Heart right ventricle (tissue), 16 donors: ENCODE results near the gene ROBO1. TPM values are rescaled to one million over a fixed set of nuclear protein-coding genes. Genes with fewer than 3 reads are reported as not detected.

ENCODE experiments used
- ATAC-seq, 8 donors: fragments of 200-7000 bp; cut with Tn5 transposase; one replicate each; pipeline ENCODE4 v1.9.1; 2020; ENCODE audit warnings: mild to moderate bottlenecking in 8 of 8, moderate library complexity in 8 of 8, moderate number of reproducible peaks in 1 of 8
- DNase-seq, 2 donors: peaks; one replicate each; pipeline ENCODE4 v3.0.0-alpha.2; 2020
- H3K27ac ChIP-seq, 10 donors: fragments of 200-600 bp; sonication (generic) in 2 of 10; one replicate each; pipeline versions ENCODE4 v1.5.0 to v1.8.0; 2020 to 2022; ENCODE audit warnings: mild to moderate bottlenecking in 3 of 10
- H3K27me3 ChIP-seq, 7 donors: fragments of 200-600 bp; one replicate each; pipeline ENCODE4 v1.8.0; 2021 to 2022; ENCODE audit warnings: mild to moderate bottlenecking in 2 of 7
- H3K36me3 ChIP-seq, 9 donors: fragments of 200-600 bp; sonication (generic) in 1 of 9; one replicate each; pipeline versions ENCODE4 v1.5.0 to v1.8.0; 2020 to 2022; ENCODE audit warnings: mild to moderate bottlenecking in 2 of 9
- H3K4me1 ChIP-seq, 9 donors: fragments of 200-600 bp; sonication (generic) in 1 of 9; one replicate each; pipeline versions ENCODE4 v1.5.0 to v1.8.0; 2020 to 2022; ENCODE audit warnings: mild to moderate bottlenecking in 4 of 9
- H3K4me3 ChIP-seq, 10 donors: fragments of 200-600 bp; sonication (generic) in 2 of 10; one replicate each; pipeline versions ENCODE4 v1.5.0 to v1.8.0; 2020 to 2022; ENCODE audit warnings: mild to moderate bottlenecking in 7 of 10, moderate library complexity in 2 of 10
- H3K9me3 ChIP-seq, 11 donors: fragments of 200-600 bp in 10 of 11; sonication (generic) in 2 of 11; one replicate each; pipeline versions ENCODE4 v1.5.0 to v1.8.0; 2013 to 2022; ENCODE audit warnings: mild to moderate bottlenecking in 2 of 11, control low read depth in 1 of 11, moderate library complexity in 1 of 11
- whole genome bisulfite sequencing, 2 donors: extraction: QIAGEN DNeasy Blood & Tissue Kit; methylation state at CpG; one replicate each; pipeline ENCODE4 v1.1.7; 2013; ENCODE audit warnings: inconsistent platforms in 1 of 2; 5-methylcytosine and 5-hydroxymethylcytosine counted together
- intact Hi-C, 10 donors: fragments of 100-400 bp; cut with DNase I; formaldehyde crosslinking; loops; one replicate each; pipeline versions ENCODE4 v1.11.1 to v1.14.2; 2022
- polyA plus RNA-seq, 2 donors: library from polyadenylated mRNA; stranded (reverse); fragments of 200-250 nt; gene quantifications; one replicate each; pipeline ENCODE4 v1.2.3, GENCODE V29; 2013
- total RNA-seq, 10 donors: library from RNA; stranded (reverse); fragmentation: NEBNext Ultra II Directional in 3 of 10; extraction: Animal tissue kit (Norgen Biotek cat#: 25700) in 3 of 10; gene quantifications; one replicate each; pipeline versions ENCODE4 v1.2.1 to v1.2.4, GENCODE V29; 2021 to 2023
- TF ChIP-seq, protein P1 (sequence below), 9 donors: fragments of 200-600 bp; sonication (generic) in 2 of 9; IDR thresholded peaks; one replicate each; pipeline versions ENCODE4 v1.5.0 to v1.8.0; 2021 to 2022; ENCODE audit warnings: antibody characterized with exemption in 9 of 9, mild to moderate bottlenecking in 5 of 9, moderate library complexity in 1 of 9
- donor health status: Arrhythmogenic right ventricular cardiomyopathy.
- donor health status: ischemic (EF 13 %, LVEDD 7.1; RV severe dilation, severe dysfunction).
- donor health status: healthy with polysubstance abuse.
- donor health status: DM: no; HTN: yes; CAD: no.
- donor health status: DM: no; HTN: no; CAD: no.
- donor health status: ischemic (EF 25% LVEDD 6.9; RV normal size, moderate dysfunction).
- donor health status: ischemic (EF 25% LVEDD 5.7; RV mildly dilated, moderate dysfunction).
- donor health status: healthy.
- donor health status: DM: yes; HTN: yes; CAD: no.
- donor health status: Ischemic cardiomyopathy.
- donor health status: ischemic (EF 35%, LVEDD 5.7; RV mildly dilated, moderate dysfunction).
- donor health status: nonischemic (EF 11% LVEDD 7.7; RV severe dilation, severe dysfunction).
- donor health status: DM: yes; HTN: yes; CAD: no.
- donor health status: PGD.
- donor health status: ischemic (EF 29% LVEDD 5.4; RV normal size, mild dysfunction).
- donor health status: nonischemic (EF 23%, LVEDD 6.1; RV moderate dilation, normal function).

ROBO1 gene
- total and polyA plus RNA-seq, 12 donors, result 2.8 to 13.9 (median 5.6) TPM

DNA sequence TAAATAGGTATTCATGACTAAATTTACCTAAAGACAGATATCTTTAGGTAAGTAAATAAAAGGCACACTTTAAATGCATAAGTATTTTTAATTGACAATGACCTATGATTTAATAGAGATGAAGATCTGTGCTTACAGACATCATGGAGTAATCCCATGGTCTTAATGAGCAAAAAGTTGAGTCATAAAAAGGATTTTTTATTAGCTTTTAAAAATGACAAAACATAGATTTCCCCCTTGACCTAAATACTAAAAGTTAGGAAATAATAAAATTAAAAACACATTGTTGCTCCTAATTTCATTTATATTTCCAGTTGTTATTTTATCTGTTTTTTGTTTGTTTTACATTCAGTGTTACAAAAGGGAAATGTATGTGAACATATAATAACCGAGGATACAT lies 1005.7 kb downstream of the ROBO1 start:
- Histone ChIP-seq H3K4me3 (no peak overlapping the region), H3K4me1 (peaks cover 0 to 4% (median 0%) of the 10 kb centered on the region in 9 donors), H3K9me3 (peaks cover 0 to 5% (median 0%) of the 10 kb centered on the region in 11 donors), H3K36me3 (no peaks in the 10 kb centered on the region), H3K27ac (no peak overlapping the region), H3K27me3 (no peaks in the 10 kb centered on the region)
- WGBS, 2 donors, result 86 to 89% methylated on average over 1 of the region's 1 CpG
- intact Hi-C loops, result no loop called here
- ATAC-seq, result no peak
- DNase-seq, result no peak
- TF ChIP-seq, protein P1, sequence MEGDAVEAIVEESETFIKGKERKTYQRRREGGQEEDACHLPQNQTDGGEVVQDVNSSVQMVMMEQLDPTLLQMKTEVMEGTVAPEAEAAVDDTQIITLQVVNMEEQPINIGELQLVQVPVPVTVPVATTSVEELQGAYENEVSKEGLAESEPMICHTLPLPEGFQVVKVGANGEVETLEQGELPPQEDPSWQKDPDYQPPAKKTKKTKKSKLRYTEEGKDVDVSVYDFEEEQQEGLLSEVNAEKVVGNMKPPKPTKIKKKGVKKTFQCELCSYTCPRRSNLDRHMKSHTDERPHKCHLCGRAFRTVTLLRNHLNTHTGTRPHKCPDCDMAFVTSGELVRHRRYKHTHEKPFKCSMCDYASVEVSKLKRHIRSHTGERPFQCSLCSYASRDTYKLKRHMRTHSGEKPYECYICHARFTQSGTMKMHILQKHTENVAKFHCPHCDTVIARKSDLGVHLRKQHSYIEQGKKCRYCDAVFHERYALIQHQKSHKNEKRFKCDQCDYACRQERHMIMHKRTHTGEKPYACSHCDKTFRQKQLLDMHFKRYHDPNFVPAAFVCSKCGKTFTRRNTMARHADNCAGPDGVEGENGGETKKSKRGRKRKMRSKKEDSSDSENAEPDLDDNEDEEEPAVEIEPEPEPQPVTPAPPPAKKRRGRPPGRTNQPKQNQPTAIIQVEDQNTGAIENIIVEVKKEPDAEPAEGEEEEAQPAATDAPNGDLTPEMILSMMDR (IDR thresholded peaks at IDR 0.05), result no peak

DNA sequence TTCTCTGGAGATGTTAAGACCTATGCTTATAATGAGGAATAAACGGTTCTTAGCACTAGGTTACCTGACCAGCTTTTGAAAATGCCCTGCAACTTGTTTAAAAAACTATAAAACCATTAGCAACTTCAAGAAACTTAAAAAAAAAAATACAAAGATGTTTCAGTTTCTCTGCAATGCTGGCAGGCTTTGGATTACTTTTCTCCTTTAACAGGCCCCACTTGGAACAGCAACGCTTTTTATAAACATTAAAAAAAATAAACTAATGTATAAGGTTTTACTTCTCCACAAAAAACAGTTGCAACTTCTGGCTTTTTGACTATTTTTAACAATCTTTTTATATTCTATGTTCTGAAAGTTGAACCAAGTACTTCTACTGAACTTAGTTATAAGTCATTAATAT lies 1006.7 kb downstream of the ROBO1 start:
- ATAC-seq, result no peak
- Histone ChIP-seq H3K27ac (no peak overlapping the region), H3K36me3 (no peaks in the 10 kb centered on the region), H3K9me3 (peaks cover 0 to 4% (median 0%) of the 10 kb centered on the region in 11 donors), H3K4me3 (no peak overlapping the region), H3K4me1 (peaks cover 0 to 4% (median 0%) of the 10 kb centered on the region in 9 donors), H3K27me3 (no peaks in the 10 kb centered on the region)
- DNase-seq, result no peak
- TF ChIP-seq, protein P1 (IDR thresholded peaks at IDR 0.05), result no peak
- WGBS, 2 donors, result 61 to 72% methylated on average over 2 of the region's 2 CpGs
- intact Hi-C loops, result no loop called here

DNA sequence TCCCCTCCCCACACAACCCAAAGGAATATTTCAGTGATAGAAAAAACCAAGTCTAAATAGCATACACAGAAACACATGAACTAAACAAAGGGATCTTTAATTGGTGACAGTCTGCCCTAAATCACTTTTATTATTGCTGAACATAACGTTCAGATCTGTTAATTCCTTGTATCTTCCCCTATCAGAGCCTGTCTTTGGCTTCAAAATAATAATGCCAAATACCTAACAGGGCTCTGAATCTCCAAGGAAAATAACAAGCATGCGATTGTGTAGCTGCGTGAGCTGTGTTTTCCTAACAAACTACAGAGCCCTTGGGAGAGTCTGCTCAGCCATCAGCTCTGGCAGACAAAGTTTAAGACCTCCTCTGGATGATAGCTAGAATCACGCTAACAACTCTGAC lies 1010.1 kb downstream of the ROBO1 start:
- 47 to 68% methylated on average over 4 of the region's 4 CpGs for WGBS, 2 donors
- no peaks in the 10 kb centered on the region for H3K36me3 ChIP-seq
- H3K9me3 ChIP-seq, result peaks cover 0 to 2% (median 0%) of the 10 kb centered on the region in 11 donors
- no peaks in the 10 kb centered on the region for H3K27me3 ChIP-seq
- DNase-seq (no peak), ATAC-seq (peak in 2 of 8 donors; percentile 20 to 48)
- peak overlapping the region in 1 of 10 donors; percentile 29 for H3K27ac ChIP-seq
- H3K4me1 ChIP-seq, result no peaks in the 10 kb centered on the region
- TF ChIP-seq, protein P1 (IDR thresholded peaks at IDR 0.05), result no peak
- intact Hi-C loops, result no loop called here
- no peak overlapping the region for H3K4me3 ChIP-seq

DNA sequence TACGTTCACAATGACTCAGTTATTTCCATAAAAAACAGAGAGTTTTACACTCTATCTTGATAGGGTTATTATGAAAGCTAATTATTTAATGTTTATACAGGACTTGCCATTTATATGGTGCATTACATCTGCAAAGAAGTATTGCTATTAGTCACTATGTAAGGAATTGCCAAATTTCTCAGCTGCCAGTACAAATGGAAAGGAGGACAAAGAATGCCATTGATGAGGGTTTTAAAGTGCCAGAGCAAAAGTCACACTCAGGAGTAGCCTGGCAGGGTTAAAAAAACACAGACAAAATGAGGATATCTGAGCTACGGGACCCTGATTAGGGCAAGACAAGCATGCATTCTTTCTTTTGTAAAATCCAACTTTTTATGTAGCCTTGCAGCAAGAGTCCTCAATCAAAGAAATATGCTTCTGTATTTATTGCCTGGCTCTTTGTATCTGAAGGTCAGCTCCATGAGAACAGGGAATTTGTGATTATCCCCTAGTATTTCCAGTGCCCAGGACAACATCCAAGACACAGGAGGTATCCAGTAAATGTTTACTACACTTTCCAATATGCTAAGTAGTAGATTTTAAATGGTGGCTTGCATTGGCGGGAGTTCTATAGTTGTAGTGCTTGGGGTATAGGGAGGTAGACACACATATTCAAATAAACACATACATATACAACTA lies 1013.6 kb downstream of the ROBO1 start:
- ATAC-seq, result peak in 4 of 8 donors; percentile 35 to 46 (median 42)
- no peak for DNase-seq

More for the DNA sequence above, 1013.6 kb downstream of the ROBO1 start:
- Histone ChIP-seq H3K27ac (no peak overlapping the region), H3K9me3 (peaks cover 0 to 2% (median 0%) of the 10 kb centered on the region in 11 donors), H3K27me3 (no peaks in the 10 kb centered on the region), H3K36me3 (no peaks in the 10 kb centered on the region), H3K4me1 (no peaks in the 10 kb centered on the region), H3K4me3 (no peak overlapping the region)
- WGBS, 2 donors, result 79 to 83% methylated on average over 3 of the region's 3 CpGs
- TF ChIP-seq, protein P1 (IDR thresholded peaks at IDR 0.05), result no peak
- intact Hi-C loops, result no loop called here
